HEK293T (cell line): ENCODE measurements around the gene ATP4B.

Experiments
- CTCF ChIA-PET: fragments of 350-600 bp; formaldehyde crosslinking; extraction: SDS; loops from one replicate; lab custom pipeline; 2021; ENCODE audit warnings: antibody characterized with exemption, inconsistent platforms; lab: Yijun Ruan, JAX
- POLR2A ChIA-PET: fragments of 350-600 bp; formaldehyde crosslinking; extraction: SDS; loops from one replicate; lab custom pipeline; 2020; ENCODE audit warnings: antibody characterized with exemption, inconsistent platforms; lab: Yijun Ruan, JAX
- DNase-seq: peaks from one replicate; pipeline ENCODE4 v3.0.0; 2012; ENCODE audit warnings: mixed read lengths; ENCODE audit errors: extremely low spot score
- ARNT ChIP-seq: fragments of 450-650 bp; IDR thresholded peaks from 2 replicates; pipeline ENCODE4 v1.6.1; 2017; ENCODE audit warnings: mild to moderate bottlenecking
- BHLHE40 ChIP-seq: fragments of 450-650 bp; IDR thresholded peaks from 2 replicates; pipeline ENCODE4 v1.6.1; 2016; ENCODE audit warnings: mild to moderate bottlenecking, moderate library complexity, borderline replicate concordance
- CTBP1 ChIP-seq: fragments of 450-650 bp; IDR thresholded peaks from 2 replicates; pipeline ENCODE4 v1.6.1; 2016; ENCODE audit warnings: borderline replicate concordance
- ELF4 ChIP-seq: fragments of 450-650 bp; IDR thresholded peaks from 2 replicates; pipeline ENCODE4 v1.6.1; 2017; ENCODE audit warnings: antibody characterized with exemption
- FOXA1 ChIP-seq: fragments of 450-650 bp; IDR thresholded peaks from 2 replicates; pipeline ENCODE4 v1.6.1; 2016; ENCODE audit warnings: mild to moderate bottlenecking
- FOXK2 ChIP-seq: fragments of 450-650 bp; IDR thresholded peaks from 2 replicates; pipeline ENCODE4 v1.6.1; 2016; ENCODE audit warnings: mild to moderate bottlenecking
- FOXM1 ChIP-seq: fragments of 450-650 bp; IDR thresholded peaks from 2 replicates; pipeline ENCODE4 v1.6.1; 2017; ENCODE audit warnings: mild to moderate bottlenecking, borderline replicate concordance
- HDGF ChIP-seq: fragments of 450-650 bp; IDR thresholded peaks from 2 replicates; pipeline ENCODE4 v1.6.1; 2017; ENCODE audit warnings: antibody characterized with exemption, borderline replicate concordance
- L3MBTL2 ChIP-seq: fragments of 450-650 bp; conservative IDR thresholded peaks from 2 replicates; pipeline ENCODE4 v1.6.1; 2016; ENCODE audit warnings: mild to moderate bottlenecking
- LEF1 ChIP-seq: fragments of 450-650 bp; IDR thresholded peaks from 2 replicates; pipeline ENCODE4 v1.6.1; 2017; ENCODE audit warnings: mild to moderate bottlenecking, borderline replicate concordance
- NFRKB ChIP-seq: fragments of 450-650 bp; IDR thresholded peaks from 2 replicates; pipeline ENCODE4 v1.6.1; 2016; ENCODE audit warnings: mild to moderate bottlenecking, moderate library complexity
- SP1 ChIP-seq: fragments of 450-650 bp; IDR thresholded peaks from 2 replicates; pipeline ENCODE4 v1.6.1; 2017
- SUZ12 ChIP-seq: fragments of 450-650 bp; IDR thresholded peaks from 2 replicates; pipeline ENCODE4 v1.6.1; 2016; ENCODE audit warnings: mild to moderate bottlenecking
- TARDBP ChIP-seq: fragments of 450-650 bp; IDR thresholded peaks from 2 replicates; pipeline ENCODE4 v1.6.1; 2016
- ZNF384 ChIP-seq: fragments of 450-650 bp; IDR thresholded peaks from 2 replicates; pipeline ENCODE4 v1.6.1; 2016
- TF ChIP-seq, protein P1 (sequence below): fragments of 450-650 bp; IDR thresholded peaks from 2 replicates; pipeline ENCODE4 v1.6.1; 2016

ATP4B gene

DNA sequence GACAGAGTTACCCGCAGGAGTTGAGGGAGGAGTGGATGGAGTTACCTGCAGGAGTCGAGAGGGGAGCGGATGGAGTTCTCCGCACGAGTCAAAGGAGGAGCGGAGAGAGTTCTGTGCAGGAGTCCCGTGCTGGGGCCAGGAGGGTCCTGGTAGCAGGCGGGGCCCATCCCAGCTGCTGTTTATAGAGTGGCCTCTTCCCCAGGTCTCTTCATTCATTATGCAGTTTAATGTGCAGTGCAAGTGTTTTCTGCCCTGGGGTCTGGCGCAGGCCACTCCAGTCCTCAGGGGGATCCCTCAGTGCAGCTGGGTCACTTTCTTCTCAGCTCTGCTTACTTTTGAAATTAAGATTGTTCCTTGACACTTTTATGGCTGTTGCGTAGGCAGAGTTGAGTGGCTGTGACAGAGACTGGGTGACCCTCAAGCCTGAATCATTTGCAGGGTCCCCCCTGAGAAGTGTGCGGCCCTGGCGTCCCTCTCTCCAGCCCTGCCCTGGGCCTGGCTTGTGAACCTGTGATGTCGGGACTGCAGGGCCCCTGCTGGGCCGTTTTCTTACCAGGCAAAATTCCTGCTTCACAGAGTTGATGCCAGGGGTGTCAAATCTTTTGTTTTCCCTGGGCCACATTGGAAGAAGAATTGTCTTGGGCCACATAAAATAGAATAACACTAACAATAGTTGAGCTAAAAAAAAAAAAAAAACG is 55.6 kb downstream of the ATP4B start:
- ChIA-PET CTCF (no interaction called here), POLR2A (no interaction called here)
- DNase-seq, result no peak
- TF ChIP-seq SUZ12, result no peak

DNA sequence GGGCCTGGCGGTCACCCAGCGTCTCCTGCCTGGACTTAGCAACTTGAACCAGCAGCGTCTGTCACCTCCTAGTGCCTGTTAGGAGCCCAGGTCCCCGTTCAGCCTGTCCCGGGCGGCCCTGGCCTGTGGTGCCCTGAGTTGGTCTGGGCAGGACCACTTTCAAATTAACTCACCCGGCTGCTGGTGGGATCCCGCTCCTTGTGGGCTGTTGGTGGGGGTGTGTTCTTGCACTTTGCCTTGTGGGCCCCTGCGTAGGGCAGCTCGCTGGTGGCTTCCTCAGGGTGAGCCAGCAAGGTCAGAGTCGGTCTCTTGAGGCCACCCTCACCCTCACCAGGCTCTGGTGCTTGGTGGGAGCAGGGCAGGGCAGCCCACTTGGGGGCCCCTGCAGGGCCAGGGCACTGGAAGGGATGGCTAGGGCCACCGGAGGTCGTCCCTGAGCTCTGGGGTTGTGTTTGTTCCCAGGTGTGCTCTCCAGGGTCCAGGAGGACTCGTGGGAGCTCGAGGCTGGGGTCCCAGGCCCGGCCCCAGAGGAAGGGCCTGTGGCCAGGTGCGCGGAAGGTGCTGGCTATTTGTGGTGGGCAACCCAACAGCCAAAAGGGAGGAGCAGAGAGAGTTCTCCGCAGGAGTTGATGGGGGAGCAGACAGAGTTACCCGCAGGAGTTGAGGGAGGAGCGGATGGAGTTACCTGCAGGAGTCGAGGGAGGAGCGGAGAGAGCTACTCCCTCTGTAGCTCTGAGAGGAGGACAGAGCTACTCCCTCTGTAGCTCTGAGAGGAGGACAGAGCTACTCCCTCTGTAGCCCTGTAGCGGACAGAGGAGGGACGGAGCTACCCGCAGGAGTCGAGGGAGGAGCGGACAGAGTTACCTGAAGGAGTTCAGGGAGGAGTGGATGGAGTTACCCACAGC is 56.6 kb downstream of the ATP4B start:
- POLR2A ChIA-PET, result no interaction called here
- TF ChIP-seq HDGF, result no peak
- TF ChIP-seq TARDBP, result no peak
- TF ChIP-seq SP1, result no peak
- no peak for TF ChIP-seq FOXA1
- no peak for TF ChIP-seq ZNF384
- no peak for TF ChIP-seq FOXK2
- no peak for TF ChIP-seq CTBP1
- no peak for TF ChIP-seq FOXM1
- no peak for TF ChIP-seq ARNT
- TF ChIP-seq, protein P1, sequence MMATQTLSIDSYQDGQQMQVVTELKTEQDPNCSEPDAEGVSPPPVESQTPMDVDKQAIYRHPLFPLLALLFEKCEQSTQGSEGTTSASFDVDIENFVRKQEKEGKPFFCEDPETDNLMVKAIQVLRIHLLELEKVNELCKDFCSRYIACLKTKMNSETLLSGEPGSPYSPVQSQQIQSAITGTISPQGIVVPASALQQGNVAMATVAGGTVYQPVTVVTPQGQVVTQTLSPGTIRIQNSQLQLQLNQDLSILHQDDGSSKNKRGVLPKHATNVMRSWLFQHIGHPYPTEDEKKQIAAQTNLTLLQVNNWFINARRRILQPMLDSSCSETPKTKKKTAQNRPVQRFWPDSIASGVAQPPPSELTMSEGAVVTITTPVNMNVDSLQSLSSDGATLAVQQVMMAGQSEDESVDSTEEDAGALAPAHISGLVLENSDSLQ, result no peak
- no peak for TF ChIP-seq NFRKB
- TF ChIP-seq BHLHE40, result no peak
- no peak for TF ChIP-seq ELF4
- no peak for TF ChIP-seq SUZ12
- no peak for TF ChIP-seq LEF1
- no peak for TF ChIP-seq L3MBTL2
- CTCF ChIA-PET, result no interaction called here
- DNase-seq, result no peak

DNA sequence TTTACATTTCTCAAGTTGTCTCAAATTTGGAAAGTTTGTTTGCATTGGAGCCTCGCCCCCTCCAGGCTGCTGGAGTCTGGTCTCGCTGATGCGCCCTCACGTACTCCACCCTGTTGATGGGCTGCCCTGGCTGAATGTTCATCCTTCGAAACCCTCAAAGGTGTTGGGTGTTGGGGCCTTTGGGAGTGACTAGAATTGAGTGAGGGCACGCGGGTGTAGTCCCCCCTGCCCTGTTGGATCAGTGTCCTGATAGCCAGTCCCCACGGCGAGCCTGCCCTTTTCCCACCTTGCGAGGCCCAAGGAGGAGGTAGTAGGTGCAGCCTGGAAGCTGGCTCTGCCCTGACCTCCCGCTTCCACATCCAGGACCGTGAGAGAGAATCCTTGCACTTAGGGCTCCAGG is 58.6 kb downstream of the ATP4B start:
- TF ChIP-seq FOXA1 (no peak), SP1 (no peak), SUZ12 (no peak), NFRKB (no peak), TARDBP (no peak), ELF4 (no peak), L3MBTL2 (no peak), CTBP1 (no peak), HDGF (no peak), FOXM1 (no peak)
- DNase-seq, result no peak
- ChIA-PET CTCF (no interaction called here), POLR2A (no interaction called here)
